GM21515 (cell line): ENCODE data around the gene RUNX2.

Source experiments
- ATAC-seq: cut with Tn5 transposase; IDR thresholded peaks from one replicate; pipeline ENCODE4 v1.9.1; 2021; ENCODE audit not compliant: unreplicated experiment

RUNX2 gene

GRCh38 chr6:45400021-45400420 is 71.9 kb downstream of the RUNX2 start:
- no peak for ATAC-seq

DNA sequence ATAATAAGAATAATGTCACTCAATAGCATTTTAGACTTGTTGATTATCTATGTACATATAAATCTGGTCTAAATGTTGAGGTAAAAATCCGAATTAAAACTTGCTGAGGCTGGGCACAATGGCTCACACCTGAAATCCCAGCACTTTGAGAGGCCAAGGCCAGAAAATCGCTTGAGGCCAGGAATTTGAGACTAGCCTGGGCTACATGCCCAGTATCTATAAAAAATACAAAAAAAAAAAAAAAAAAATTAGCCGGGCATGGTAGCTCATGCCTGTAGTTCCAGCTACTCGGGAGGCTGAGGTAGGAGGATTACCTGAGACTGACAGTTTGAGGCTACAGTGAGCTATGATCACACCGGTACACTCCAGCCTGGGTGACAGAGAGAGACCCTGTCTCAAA is 83.8 kb downstream of the RUNX2 start:
- no peak for ATAC-seq

GRCh38 chr6:45415315-45415714 is 87.2 kb downstream of the RUNX2 start:
- no peak for ATAC-seq

- ATAC-seq, result no peak
Measured at GRCh38 chr6:45415788-45416518, 87.8 kb downstream of the RUNX2 start.

- ATAC-seq, result no peak
Measured at GRCh38 chr6:45416700-45417099, 88.6 kb downstream of the RUNX2 start.

DNA sequence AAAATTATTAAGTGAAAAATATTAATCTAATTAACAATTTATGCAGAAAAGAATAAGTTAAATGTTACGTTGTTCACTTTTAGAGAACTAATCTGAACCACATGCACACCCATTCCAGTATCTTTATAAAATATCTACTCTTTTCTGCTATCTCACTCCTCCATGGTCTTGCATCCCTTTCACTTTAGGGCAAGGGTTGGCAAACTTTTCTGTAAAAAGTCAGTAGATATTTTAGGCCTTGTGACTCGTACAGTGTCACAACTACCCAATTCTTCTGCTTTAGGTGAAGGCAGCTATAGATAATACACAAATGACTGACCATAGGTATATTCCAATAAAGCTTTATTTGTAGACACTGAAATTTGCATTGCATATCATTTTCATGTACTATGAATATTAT is 89.3 kb downstream of the RUNX2 start:
- ATAC-seq, result no peak

DNA sequence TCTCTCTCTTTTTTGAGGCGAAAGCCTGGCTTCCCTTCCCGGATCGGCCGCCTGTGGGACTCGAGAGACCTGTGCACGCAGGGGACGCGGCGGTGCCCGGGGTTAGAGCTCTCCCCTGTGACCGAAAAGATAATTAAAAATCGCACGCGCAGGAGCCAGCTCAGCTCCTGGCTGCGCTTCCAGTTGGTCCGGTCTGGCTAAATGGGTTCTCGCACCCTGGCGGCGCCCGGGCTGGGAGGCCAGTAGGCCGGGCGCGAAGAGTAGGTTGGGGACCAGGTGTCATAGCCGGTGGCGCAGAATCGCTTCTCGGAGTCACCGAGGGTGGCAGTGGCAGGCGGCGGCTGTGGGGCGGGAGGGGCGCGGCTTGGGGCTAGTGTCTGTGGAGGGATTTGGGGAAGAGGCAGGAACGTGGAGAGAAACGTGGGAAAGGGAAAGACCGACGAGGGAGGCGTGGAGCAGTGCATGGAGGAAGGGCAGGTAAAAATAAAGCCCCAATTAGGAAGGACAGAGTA is 91.5 kb downstream of the RUNX2 start:
- no peak for ATAC-seq

- no peak for ATAC-seq
Measured at GRCh38 chr6:45420083-45420908, 92.2 kb downstream of the RUNX2 start.

GRCh38 chr6:45420909-45421708 is 93.0 kb downstream of the RUNX2 start:
- ATAC-seq, result no peak

- no peak for ATAC-seq
Measured at GRCh38 chr6:45421709-45422502, 93.8 kb downstream of the RUNX2 start.

- no peak for ATAC-seq
Measured at GRCh38 chr6:45422503-45423110, 94.5 kb downstream of the RUNX2 start.

- ATAC-seq, result no peak
Measured at GRCh38 chr6:45423111-45423823, 95.1 kb downstream of the RUNX2 start.

- ATAC-seq, result no peak
Measured at GRCh38 chr6:45423824-45424450, 95.8 kb downstream of the RUNX2 start.

DNA sequence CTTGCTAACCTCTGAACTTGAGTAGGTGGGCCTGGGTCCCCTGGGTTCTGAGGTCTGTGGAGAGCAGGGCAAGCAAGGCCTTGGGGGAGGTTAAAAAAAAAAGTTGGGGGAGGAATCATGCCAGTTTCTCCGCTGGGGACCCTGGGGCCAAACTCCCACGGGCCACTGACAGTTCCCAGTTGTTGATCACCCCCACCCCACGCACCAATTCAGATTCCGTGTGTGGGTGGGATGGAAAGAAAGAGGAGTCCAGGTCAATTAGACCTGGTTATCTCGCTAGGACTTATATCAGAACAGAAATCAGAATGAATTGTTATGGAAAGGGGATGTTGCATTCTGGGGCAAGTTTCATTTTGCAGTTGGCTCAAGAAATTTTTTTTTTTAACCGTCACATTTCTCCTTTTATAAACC is 96.3 kb downstream of the RUNX2 start:
- no peak for ATAC-seq

GRCh38 chr6:45426251-45426650 is 98.1 kb downstream of the RUNX2 start:
- no peak for ATAC-seq

DNA sequence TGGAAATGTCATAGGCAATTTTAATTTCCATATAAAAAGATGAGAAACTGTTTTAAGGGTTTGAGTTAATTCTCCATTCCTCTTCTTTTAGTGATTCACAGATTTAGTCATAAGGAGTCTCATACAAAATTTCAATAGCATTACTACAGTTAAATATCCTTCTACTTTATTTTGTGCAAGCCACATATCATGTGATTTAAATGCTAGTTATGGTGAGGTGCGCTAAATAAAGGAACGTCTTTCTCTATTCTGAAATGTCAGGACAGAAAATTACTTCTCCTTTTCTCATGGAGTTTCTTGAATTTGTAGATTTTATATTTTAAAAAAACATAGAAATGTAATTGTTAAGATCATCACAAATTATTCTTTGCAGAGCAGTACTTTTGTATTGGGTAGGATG is 99.6 kb downstream of the RUNX2 start:
- ATAC-seq, result no peak

- ATAC-seq, result no peak
Measured at GRCh38 chr6:45428727-45429126, 100.6 kb downstream of the RUNX2 start.

- ATAC-seq, result no peak
Measured at GRCh38 chr6:45430590-45431202, 102.6 kb downstream of the RUNX2 start.
